Immature natural killer cell (primary cell): ENCODE data around the gene UBE2E2. TPM values are rescaled to one million over a fixed set of nuclear protein-coding genes. Genes with fewer than 3 reads are reported as not detected.

Source experiments
- DNase-seq, 3 donors: peaks; one replicate each; pipeline ENCODE4 v3.0.0; 2022; ENCODE audit warnings: mixed read lengths in 1 of 3
- H3K27ac Mint-ChIP-seq, 6 donors: one replicate each; pipeline ENCODE4 v1.8.0; 2020; ENCODE audit warnings: mixed read lengths in 6 of 6, mild to moderate bottlenecking in 5 of 6, inconsistent platforms in 4 of 6, moderate library complexity in 3 of 6
- H3K27me3 Mint-ChIP-seq, 3 donors: one replicate each; pipeline ENCODE4 v1.8.0; 2020 to 2021; ENCODE audit warnings: low read depth in 3 of 3, mild to moderate bottlenecking in 3 of 3, mixed read lengths in 3 of 3, moderate library complexity in 3 of 3, inconsistent platforms in 1 of 3
- H3K36me3 Mint-ChIP-seq, 3 donors: one replicate each; pipeline ENCODE4 v1.8.0; 2020; ENCODE audit warnings: mixed read lengths in 3 of 3, inconsistent platforms in 2 of 3, mild to moderate bottlenecking in 2 of 3
- H3K4me1 Mint-ChIP-seq, 2 donors: one replicate each; pipeline ENCODE4 v1.8.0; 2020; ENCODE audit warnings: inconsistent platforms in 2 of 2, mild to moderate bottlenecking in 2 of 2, mixed read lengths in 2 of 2, moderate library complexity in 1 of 2
- H3K4me3 Mint-ChIP-seq, 5 donors: one replicate each; pipeline ENCODE4 v1.8.0; 2020; ENCODE audit warnings: mild to moderate bottlenecking in 5 of 5, mixed read lengths in 5 of 5, inconsistent platforms in 3 of 5, moderate library complexity in 3 of 5
- H3K9me3 Mint-ChIP-seq, 6 donors: one replicate each; pipeline ENCODE4 v1.8.0; 2020; ENCODE audit warnings: mild to moderate bottlenecking in 6 of 6, mixed read lengths in 6 of 6, inconsistent platforms in 4 of 6, moderate library complexity in 3 of 6
- polyA plus RNA-seq, 3 donors: library from polyadenylated mRNA; unstranded; fragments of 300-500 nt; fragmentation: Illumina TruSeq; gene quantifications; one replicate each; pipeline ENCODE4 v1.2.3, GENCODE V29; 2021

Gene UBE2E2
- polyA plus RNA-seq, 3 donors from 2014 or later, result 1.8 to 12.9 (median 5.0) TPM

- peak overlapping the region in 5 of 6 donors; percentile 51 to 81 (median 67) for H3K27ac Mint-ChIP-seq
- peaks cover 13 to 14% of the 10 kb centered on the region in 2 donors for H3K4me1 Mint-ChIP-seq
Measured at GRCh38 chr3:23203708-23204330, 692 bp downstream of the UBE2E2 start.

GRCh38 chr3:23206366-23206765 lies 3.2 kb downstream of the UBE2E2 start:
- H3K27me3 Mint-ChIP-seq, result peaks cover 3 to 16% (median 8%) of the 10 kb centered on the region in 3 donors
- H3K27ac Mint-ChIP-seq, result no peak overlapping the region
- DNase-seq, result no peak
- peaks cover 13% of the 10 kb centered on the region in 2 donors for H3K4me1 Mint-ChIP-seq
- no peak overlapping the region for H3K4me3 Mint-ChIP-seq
- H3K36me3 Mint-ChIP-seq, result peaks cover 0 to 4% (median 0%) of the 10 kb centered on the region in 3 donors
- H3K9me3 Mint-ChIP-seq, result no peaks in the 10 kb centered on the region

More at GRCh38 chr3:23203708-23204330, 692 bp downstream of the UBE2E2 start:
- no peaks in the 10 kb centered on the region for H3K9me3 Mint-ChIP-seq
- peak overlapping the region; percentile 83 to 92 (median 87) for H3K4me3 Mint-ChIP-seq
- peaks cover 0 to 4% (median 0%) of the 10 kb centered on the region in 3 donors for H3K36me3 Mint-ChIP-seq
- DNase-seq, result peak in 1 of 3 donors; percentile 5
- peaks cover 5 to 19% (median 12%) of the 10 kb centered on the region in 3 donors for H3K27me3 Mint-ChIP-seq

- Mint-ChIP-seq H3K4me3 (no peak overlapping the region), H3K27me3 (peaks cover 3 to 8% (median 3%) of the 10 kb centered on the region in 3 donors), H3K36me3 (peaks cover 0 to 4% (median 0%) of the 10 kb centered on the region in 3 donors), H3K27ac (no peak overlapping the region), H3K4me1 (peaks cover 5 to 6% of the 10 kb centered on the region in 2 donors), H3K9me3 (no peaks in the 10 kb centered on the region)
- no peak for DNase-seq
Measured at GRCh38 chr3:23209103-23209502, 6.0 kb downstream of the UBE2E2 start.

GRCh38 chr3:23209747-23210487 lies 6.8 kb downstream of the UBE2E2 start:
- Mint-ChIP-seq H3K27me3 (peaks cover 2 to 7% (median 3%) of the 10 kb centered on the region in 3 donors), H3K36me3 (no peaks in the 10 kb centered on the region), H3K4me1 (no peaks in the 10 kb centered on the region), H3K4me3 (no peak overlapping the region), H3K27ac (no peak overlapping the region), H3K9me3 (peaks cover 0 to 2% (median 0%) of the 10 kb centered on the region in 6 donors)
- DNase-seq, result no peak

- DNase-seq, result no peak
- Mint-ChIP-seq H3K27ac (no peak overlapping the region), H3K27me3 (peaks cover 0 to 2% (median 2%) of the 10 kb centered on the region in 3 donors), H3K4me1 (no peaks in the 10 kb centered on the region), H3K36me3 (no peaks in the 10 kb centered on the region), H3K9me3 (peaks cover 0 to 2% (median 0%) of the 10 kb centered on the region in 6 donors), H3K4me3 (no peak overlapping the region)
Measured at GRCh38 chr3:23213813-23214212, 10.7 kb downstream of the UBE2E2 start.

GRCh38 chr3:23217872-23218554 lies 14.9 kb downstream of the UBE2E2 start:
- Mint-ChIP-seq H3K27me3 (peaks cover 0 to 2% (median 0%) of the 10 kb centered on the region in 3 donors), H3K4me3 (no peak overlapping the region), H3K27ac (no peak overlapping the region), H3K4me1 (peaks cover 7 to 9% of the 10 kb centered on the region in 2 donors), H3K36me3 (no peaks in the 10 kb centered on the region), H3K9me3 (peaks cover 0 to 3% (median 0%) of the 10 kb centered on the region in 6 donors)
- DNase-seq, result no peak

GRCh38 chr3:23219117-23219516 lies 16.0 kb downstream of the UBE2E2 start:
- DNase-seq, result no peak
- Mint-ChIP-seq H3K36me3 (no peaks in the 10 kb centered on the region), H3K27ac (no peak overlapping the region), H3K4me1 (peaks cover 7 to 9% of the 10 kb centered on the region in 2 donors), H3K4me3 (no peak overlapping the region), H3K27me3 (peaks cover 0 to 2% (median 0%) of the 10 kb centered on the region in 3 donors), H3K9me3 (peaks cover 0 to 3% (median 0%) of the 10 kb centered on the region in 6 donors)

GRCh38 chr3:23219552-23219951 lies 16.4 kb downstream of the UBE2E2 start:
- no peak for DNase-seq
- H3K36me3 Mint-ChIP-seq, result peaks cover 0 to 2% (median 0%) of the 10 kb centered on the region in 3 donors
- H3K27me3 Mint-ChIP-seq, result peaks cover 0 to 2% (median 0%) of the 10 kb centered on the region in 3 donors
- H3K27ac Mint-ChIP-seq, result no peak overlapping the region
- peaks cover 0 to 5% (median 1%) of the 10 kb centered on the region in 6 donors for H3K9me3 Mint-ChIP-seq
- H3K4me3 Mint-ChIP-seq, result no peak overlapping the region
- peaks cover 7 to 9% of the 10 kb centered on the region in 2 donors for H3K4me1 Mint-ChIP-seq

- Mint-ChIP-seq H3K9me3 (peaks cover 0 to 10% (median 4%) of the 10 kb centered on the region in 6 donors), H3K27ac (no peak overlapping the region), H3K4me1 (peaks cover 7 to 9% of the 10 kb centered on the region in 2 donors), H3K27me3 (no peaks in the 10 kb centered on the region), H3K36me3 (peaks cover 0 to 8% (median 0%) of the 10 kb centered on the region in 3 donors), H3K4me3 (peak overlapping the region in 1 of 5 donors; percentile 10)
- no peak for DNase-seq
Measured at GRCh38 chr3:23221136-23221535, 18.0 kb downstream of the UBE2E2 start.

- H3K4me1 Mint-ChIP-seq, result no peaks in the 10 kb centered on the region
Measured at GRCh38 chr3:23232016-23232415, 28.9 kb downstream of the UBE2E2 start.

GRCh38 chr3:23232854-23233253 lies 29.7 kb downstream of the UBE2E2 start:
- Mint-ChIP-seq H3K9me3 (peaks cover 0 to 4% (median 0%) of the 10 kb centered on the region in 6 donors), H3K27me3 (peaks cover 0 to 2% (median 2%) of the 10 kb centered on the region in 3 donors), H3K4me3 (no peak overlapping the region), H3K36me3 (no peaks in the 10 kb centered on the region), H3K27ac (no peak overlapping the region), H3K4me1 (no peaks in the 10 kb centered on the region)
- no peak for DNase-seq

More at GRCh38 chr3:23232016-23232415, 28.9 kb downstream of the UBE2E2 start:
- no peak overlapping the region for H3K27ac Mint-ChIP-seq
- no peaks in the 10 kb centered on the region for H3K36me3 Mint-ChIP-seq
- H3K4me3 Mint-ChIP-seq, result no peak overlapping the region
- H3K27me3 Mint-ChIP-seq, result peaks cover 0 to 2% (median 2%) of the 10 kb centered on the region in 3 donors
- H3K9me3 Mint-ChIP-seq, result peaks cover 0 to 4% (median 0%) of the 10 kb centered on the region in 6 donors
- DNase-seq, result no peak

- H3K27me3 Mint-ChIP-seq, result peaks cover 0 to 2% (median 2%) of the 10 kb centered on the region in 3 donors
- H3K4me1 Mint-ChIP-seq, result no peaks in the 10 kb centered on the region
- DNase-seq, result no peak
- H3K36me3 Mint-ChIP-seq, result no peaks in the 10 kb centered on the region
- H3K27ac Mint-ChIP-seq, result no peak overlapping the region
- H3K9me3 Mint-ChIP-seq, result peaks cover 0 to 4% (median 0%) of the 10 kb centered on the region in 6 donors
- H3K4me3 Mint-ChIP-seq, result no peak overlapping the region
Measured at GRCh38 chr3:23235264-23235663, 32.1 kb downstream of the UBE2E2 start.

GRCh38 chr3:23236890-23237289 lies 33.8 kb downstream of the UBE2E2 start:
- H3K9me3 Mint-ChIP-seq, result peaks cover 0 to 5% (median 0%) of the 10 kb centered on the region in 6 donors
- no peak overlapping the region for H3K27ac Mint-ChIP-seq
- no peaks in the 10 kb centered on the region for H3K36me3 Mint-ChIP-seq
- H3K4me3 Mint-ChIP-seq, result no peak overlapping the region
- peaks cover 0 to 2% (median 2%) of the 10 kb centered on the region in 3 donors for H3K27me3 Mint-ChIP-seq
- no peaks in the 10 kb centered on the region for H3K4me1 Mint-ChIP-seq
- no peak for DNase-seq
